Measurements from ENCODE around the gene MFRP. TPM values are rescaled to one million over a fixed set of nuclear protein-coding genes. Genes with fewer than 3 reads are reported as not detected.

MFRP gene
- total and polyA plus RNA-seq, 2 donors (not counting 1 experiment from before 2014, with no cell fraction given): not detected

GRCh38 chr11:119345685-119346084 lies 820 bp downstream of the MFRP start:
- H2AFZ ChIP-seq (ENCODE audit: low read length): no peak overlapping the region
- TF ChIP-seq CTCF (conservative IDR thresholded peaks at IDR 0.05 in 1 of 2, IDR thresholded peaks at IDR 0.05 in 1 of 2; ENCODE audit: low read depth in 1 of 2, low read length in 2 of 2) (no peak), EZH2 (IDR thresholded peaks at IDR 0.05; ENCODE audit: low read length, missing control alignments) (no peak)

GRCh38 chr11:119344291-119345010 lies 2.1 kb downstream of the MFRP start:
- Histone ChIP-seq H3K9me3 (ENCODE audit: control insufficient read depth, insufficient read depth, low read depth, low read length) (no peaks in the 10 kb centered on the region), H3K4me2 (ENCODE audit: extremely low read depth, insufficient read depth, low read length) (no peak overlapping the region), H3K4me1 (ENCODE audit: control insufficient read depth, extremely low read depth, insufficient read depth, low read length) (peaks cover 3% of the 10 kb centered on the region), H4K20me1 (ENCODE audit: control insufficient read depth, extremely low read depth, insufficient read depth, low read length) (no peaks in the 10 kb centered on the region), H3K27ac (ENCODE audit: insufficient read depth, low read length) (no peak overlapping the region), H2AFZ (ENCODE audit: low read length) (no peak overlapping the region), H3K4me3 (replicated peaks in 1 of 4; ENCODE audit: control extremely low read depth in 1 of 4, insufficient read depth in 1 of 4, low read depth in 3 of 4, low read length in 4 of 4) (no peak overlapping the region), H3K27me3 (ENCODE audit: control insufficient read depth, insufficient read depth, low read length) (peaks cover 24% of the 10 kb centered on the region), H3K79me2 (ENCODE audit: control insufficient read depth, insufficient read depth, low read length) (no peaks in the 10 kb centered on the region), H3K9ac (ENCODE audit: insufficient read depth, low read length) (no peak overlapping the region), H3K36me3 (ENCODE audit: control insufficient read depth, insufficient read depth, low read length) (no peaks in the 10 kb centered on the region)
- DNase-seq (ENCODE audit: low read depth in 2 of 2): no peak
- TF ChIP-seq CTCF (conservative IDR thresholded peaks at IDR 0.05 in 1 of 2, IDR thresholded peaks at IDR 0.05 in 1 of 2; ENCODE audit: low read depth in 1 of 2, low read length in 2 of 2): no peak
- no peak for TF ChIP-seq EZH2 (IDR thresholded peaks at IDR 0.05; ENCODE audit: low read length, missing control alignments)

More at GRCh38 chr11:119345685-119346084, 820 bp downstream of the MFRP start:
- Histone ChIP-seq H3K9me3 (ENCODE audit: control insufficient read depth, insufficient read depth, low read depth, low read length) (no peaks in the 10 kb centered on the region), H3K27me3 (ENCODE audit: control insufficient read depth, insufficient read depth, low read length) (peaks cover 27% of the 10 kb centered on the region), H3K79me2 (ENCODE audit: control insufficient read depth, insufficient read depth, low read length) (no peaks in the 10 kb centered on the region), H3K9ac (ENCODE audit: insufficient read depth, low read length) (no peak overlapping the region), H4K20me1 (ENCODE audit: control insufficient read depth, extremely low read depth, insufficient read depth, low read length) (no peaks in the 10 kb centered on the region), H3K36me3 (ENCODE audit: control insufficient read depth, insufficient read depth, low read length) (no peaks in the 10 kb centered on the region), H3K4me3 (replicated peaks in 1 of 4; ENCODE audit: control extremely low read depth in 1 of 4, insufficient read depth in 1 of 4, low read depth in 3 of 4, low read length in 4 of 4) (no peak overlapping the region), H3K27ac (ENCODE audit: insufficient read depth, low read length) (no peak overlapping the region), H3K4me1 (ENCODE audit: control insufficient read depth, extremely low read depth, insufficient read depth, low read length) (peaks cover 2% of the 10 kb centered on the region), H3K4me2 (ENCODE audit: extremely low read depth, insufficient read depth, low read length) (no peak overlapping the region)
- no peak for DNase-seq (ENCODE audit: low read depth in 2 of 2)

- Histone ChIP-seq H4K20me1 (ENCODE audit: control insufficient read depth, extremely low read depth, insufficient read depth, low read length) (no peaks in the 10 kb centered on the region), H3K9me3 (ENCODE audit: control insufficient read depth, insufficient read depth, low read depth, low read length) (no peaks in the 10 kb centered on the region), H3K4me2 (ENCODE audit: extremely low read depth, insufficient read depth, low read length) (no peak overlapping the region), H3K4me3 (replicated peaks in 1 of 4; ENCODE audit: control extremely low read depth in 1 of 4, insufficient read depth in 1 of 4, low read depth in 3 of 4, low read length in 4 of 4) (no peak overlapping the region), H3K27me3 (ENCODE audit: control insufficient read depth, insufficient read depth, low read length) (peaks cover 24% of the 10 kb centered on the region), H2AFZ (ENCODE audit: low read length) (no peak overlapping the region), H3K27ac (ENCODE audit: insufficient read depth, low read length) (no peak overlapping the region), H3K4me1 (ENCODE audit: control insufficient read depth, extremely low read depth, insufficient read depth, low read length) (peaks cover 9% of the 10 kb centered on the region), H3K36me3 (ENCODE audit: control insufficient read depth, insufficient read depth, low read length) (no peaks in the 10 kb centered on the region), H3K79me2 (ENCODE audit: control insufficient read depth, insufficient read depth, low read length) (no peaks in the 10 kb centered on the region), H3K9ac (ENCODE audit: insufficient read depth, low read length) (no peak overlapping the region)
- no peak for DNase-seq (ENCODE audit: low read depth in 2 of 2)
- no peak for TF ChIP-seq EZH2 (IDR thresholded peaks at IDR 0.05; ENCODE audit: low read length, missing control alignments)
- TF ChIP-seq CTCF (conservative IDR thresholded peaks at IDR 0.05 in 1 of 2, IDR thresholded peaks at IDR 0.05 in 1 of 2; ENCODE audit: low read depth in 1 of 2, low read length in 2 of 2): no peak
Measured at GRCh38 chr11:119343726-119344125, 2.8 kb downstream of the MFRP start.
